IPS-NIHi7 (cell line): ENCODE data around the gene IDE.
"Not testable (repeated sequence)": the region's sequence is repeated elsewhere in the genome, so short reads cannot be mapped to it uniquely, and the experiment has no call there.

Experiments used
- DNase-seq: peaks from one replicate; pipeline ENCODE4 v3.0.0; 2012; ENCODE audit warnings: mixed read lengths; ENCODE audit errors: extremely low spot score

Gene IDE

DNA sequence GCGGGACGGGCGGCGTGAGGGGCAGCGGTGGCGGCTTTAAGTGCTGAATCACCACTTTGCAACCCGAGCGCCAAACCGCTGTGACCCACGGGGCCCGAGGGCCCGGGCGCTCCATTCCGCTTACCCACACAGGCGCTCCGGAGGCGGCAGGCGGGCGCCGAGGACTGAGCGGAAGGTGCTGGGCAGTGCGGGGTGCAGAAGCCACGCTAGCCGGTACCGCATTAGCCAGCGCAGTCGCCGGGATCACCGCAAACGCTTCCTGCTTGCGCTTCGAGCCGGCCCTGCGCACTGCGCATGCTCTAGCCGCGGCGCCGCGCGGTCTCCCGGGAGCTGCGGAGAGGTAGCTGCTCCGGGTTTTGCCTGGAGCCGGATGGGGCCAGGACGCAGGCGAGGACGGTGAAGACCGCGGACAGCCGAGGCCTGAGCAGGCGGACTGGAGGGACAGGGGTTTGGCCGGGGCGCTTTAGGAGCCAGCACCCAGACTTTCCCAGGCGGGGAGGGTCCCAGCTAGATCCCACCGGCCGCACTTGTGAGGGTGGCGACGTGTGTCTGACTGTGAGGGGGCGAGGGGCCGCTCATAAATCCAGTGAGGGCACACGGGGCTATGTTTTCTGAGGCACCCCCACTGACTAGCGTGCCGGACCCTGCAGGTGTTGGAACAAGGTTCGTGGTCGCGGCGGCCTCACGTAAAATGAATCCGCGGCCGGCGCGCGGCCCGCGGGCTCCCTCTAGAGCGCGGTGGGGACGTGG, at the start of gene IDE:
Gene IDE (minus strand): TSS at position 296 of the 750 bp plus-strand sequence. CDS start 74 bp downstream, at position 222.
- peak; percentile 93 for DNase-seq

DNA sequence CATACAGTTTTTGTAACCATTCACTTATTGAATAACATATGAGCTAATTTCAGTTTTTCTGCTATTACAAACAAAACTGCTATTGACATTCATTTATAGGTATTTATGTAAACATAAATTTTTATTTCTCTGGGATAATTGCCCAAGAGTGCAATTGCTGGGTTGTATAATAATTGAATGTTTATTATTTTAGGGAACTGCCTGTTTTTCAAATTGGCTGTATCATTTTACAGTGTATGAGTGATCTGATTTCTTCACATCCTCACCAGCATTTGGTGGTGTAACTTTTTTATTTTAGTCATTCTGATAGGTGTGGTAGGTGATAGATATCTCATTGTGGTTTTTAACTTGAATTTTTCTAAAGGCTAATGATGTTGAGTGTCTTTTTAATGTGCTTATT, 45.5 kb upstream of the IDE start:
- DNase-seq, result no peak

DNA sequence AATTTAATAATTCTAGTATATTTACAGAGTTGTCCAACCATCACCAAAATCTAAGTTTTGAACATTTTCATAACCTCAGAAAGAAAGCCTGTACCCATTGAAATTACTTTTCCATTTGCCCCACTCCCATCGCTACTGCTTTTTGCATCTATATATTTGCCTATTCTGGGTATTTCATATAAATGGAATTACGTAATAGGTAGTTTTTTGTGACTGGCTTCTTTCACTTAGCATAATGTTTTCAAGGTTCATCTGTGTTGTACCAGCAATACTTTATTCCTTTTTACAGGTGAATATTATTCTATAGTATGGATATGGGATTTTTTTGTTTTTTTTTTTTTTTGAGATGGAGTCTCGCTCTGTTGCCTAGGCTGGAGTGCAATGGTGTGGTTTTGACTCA, 41.6 kb upstream of the IDE start:
- no peak for DNase-seq

DNA sequence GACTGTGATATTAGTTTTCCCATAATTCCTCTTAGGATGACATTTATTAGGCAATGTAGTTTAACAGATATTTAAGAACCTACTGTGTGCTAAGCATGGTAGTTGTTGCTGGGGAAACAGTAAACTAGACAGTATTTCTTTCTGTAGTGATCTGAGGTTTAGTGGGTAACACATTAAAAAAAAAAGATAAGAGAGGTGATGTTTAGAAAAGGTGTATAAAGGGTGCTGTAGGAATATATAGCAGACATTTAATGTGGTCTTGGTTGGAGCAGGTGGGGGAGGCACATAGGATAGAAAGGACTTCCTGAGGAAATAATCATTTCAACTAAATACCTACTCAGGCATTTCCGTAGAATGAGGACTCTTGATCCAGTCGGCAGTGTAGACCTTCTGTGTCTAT, 30.9 kb upstream of the IDE start:
- DNase-seq, result no peak

DNA sequence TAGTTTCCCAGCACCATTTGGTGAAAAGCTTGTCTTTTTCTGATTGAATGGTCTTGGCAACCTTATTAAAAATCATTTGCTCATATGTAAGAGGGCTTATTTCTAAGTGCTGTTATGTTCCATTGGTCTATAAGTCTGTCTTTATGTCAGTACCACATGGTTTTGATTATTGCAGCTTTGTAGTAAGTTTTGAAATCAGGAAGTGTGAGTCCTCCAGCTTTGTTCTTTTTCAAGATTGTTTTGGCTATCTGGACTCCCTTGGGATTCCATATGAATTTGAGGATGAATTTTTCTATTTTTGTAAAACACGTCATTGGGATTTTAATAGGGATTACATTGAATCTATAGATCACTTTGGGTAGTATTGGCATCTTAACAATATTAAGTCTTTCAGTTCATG, 24.4 kb upstream of the IDE start:
- no peak for DNase-seq

DNA sequence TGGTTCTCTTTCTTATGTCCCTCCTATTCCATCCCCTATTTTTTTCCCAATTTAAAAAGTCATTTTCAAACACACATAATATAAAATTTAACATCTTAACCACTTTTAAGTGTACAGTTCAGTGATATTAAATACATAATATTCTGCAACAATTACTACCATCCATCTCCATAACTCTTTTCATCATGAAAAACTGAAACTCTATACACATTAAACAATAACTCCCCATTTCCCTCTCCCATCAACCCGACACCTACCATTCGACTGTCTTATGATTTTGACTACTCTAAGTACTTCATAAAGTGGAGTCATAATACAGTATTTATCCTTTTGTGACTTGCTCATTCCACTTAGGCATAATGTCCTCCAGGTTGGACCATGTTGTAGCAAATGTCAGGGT, 21.6 kb upstream of the IDE start:
- DNase-seq, result no peak

DNA sequence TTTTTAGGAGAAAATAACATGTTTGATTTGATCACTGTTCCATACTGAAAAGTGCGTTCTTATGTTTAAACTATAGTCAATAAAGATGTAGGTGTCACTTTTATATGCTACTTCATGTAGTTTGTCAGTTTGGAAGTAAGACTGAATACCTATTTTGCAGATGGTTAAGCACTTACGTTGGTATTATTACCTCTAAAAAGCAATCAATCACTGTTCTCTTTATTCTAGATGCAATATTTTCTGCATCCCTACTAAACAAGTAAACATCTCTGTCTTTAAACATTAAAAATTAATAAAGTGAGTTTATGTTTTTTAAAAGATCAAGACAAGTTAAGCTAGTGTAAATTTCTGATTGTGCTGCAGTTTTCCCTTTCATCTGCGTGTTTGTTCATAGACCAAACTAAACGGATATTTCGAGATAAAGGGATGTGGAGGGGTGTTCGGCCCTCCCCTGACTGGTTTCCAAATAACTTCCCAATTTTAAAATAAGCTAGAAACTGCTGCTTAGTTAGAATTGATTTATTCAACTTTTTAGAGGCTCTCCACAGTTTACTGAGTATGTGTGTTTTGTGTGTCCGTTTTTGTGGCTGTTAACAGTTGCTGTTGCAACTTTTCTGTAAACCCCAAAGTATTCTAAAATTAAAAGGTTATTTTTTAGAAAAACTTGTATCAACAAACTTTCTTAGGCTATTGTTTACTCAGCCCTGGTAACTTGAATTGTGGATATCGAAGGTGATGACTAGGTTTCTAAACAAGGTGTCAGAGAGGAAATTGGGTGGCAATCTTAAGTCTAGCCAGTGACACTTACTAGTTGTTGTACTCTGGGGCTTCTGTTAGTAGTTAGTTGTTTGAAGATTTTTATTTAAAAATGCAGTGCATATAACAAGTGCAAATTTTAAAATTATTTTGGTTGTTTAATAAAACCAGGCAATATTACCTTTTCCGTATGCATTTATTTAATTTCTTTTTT, 20.0 kb upstream of the IDE start:
- no peak for DNase-seq

DNA sequence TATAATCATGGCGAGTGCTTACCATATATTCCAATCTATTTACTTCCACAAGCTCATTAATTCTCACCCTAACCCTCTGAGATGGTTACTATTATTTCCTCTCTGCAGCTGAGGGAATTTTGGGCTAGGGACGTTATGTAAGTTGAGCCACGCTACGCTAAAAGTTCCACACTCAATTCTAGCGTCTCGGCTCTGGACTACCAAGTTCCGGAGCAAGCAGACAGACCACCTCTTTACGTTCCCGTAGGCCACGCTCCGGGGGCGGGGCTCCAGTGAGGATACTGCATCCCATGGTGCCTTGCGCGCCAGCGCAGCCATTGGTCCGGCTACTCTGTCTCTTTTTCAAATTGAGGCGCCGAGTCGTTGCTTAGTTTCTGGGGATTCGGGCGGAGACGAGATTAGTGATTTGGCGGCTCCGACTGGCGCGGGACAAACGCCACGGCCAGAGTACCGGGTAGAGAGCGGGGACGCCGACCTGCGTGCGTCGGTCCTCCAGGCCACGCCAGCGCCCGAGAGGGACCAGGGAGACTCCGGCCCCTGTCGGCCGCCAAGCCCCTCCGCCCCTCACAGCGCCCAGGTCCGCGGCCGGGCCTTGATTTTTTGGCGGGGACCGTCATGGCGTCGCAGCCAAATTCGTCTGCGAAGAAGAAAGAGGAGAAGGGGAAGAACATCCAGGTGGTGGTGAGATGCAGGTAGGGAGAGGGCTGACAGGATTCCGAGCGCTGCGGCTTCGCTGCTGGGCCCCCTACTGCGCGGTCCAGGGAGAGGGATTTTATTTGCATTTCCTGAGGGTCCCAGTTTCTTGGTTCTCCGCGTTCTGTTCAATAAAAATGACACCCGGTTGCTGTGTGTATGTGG, 19.1 kb upstream of the IDE start, which contains the start of gene KIF11:
Gene KIF11 (plus strand): TSS at position 370 of the 858 bp plus-strand sequence. CDS start 246 bp downstream, at position 616.
- DNase-seq, result peak; percentile 90

DNA sequence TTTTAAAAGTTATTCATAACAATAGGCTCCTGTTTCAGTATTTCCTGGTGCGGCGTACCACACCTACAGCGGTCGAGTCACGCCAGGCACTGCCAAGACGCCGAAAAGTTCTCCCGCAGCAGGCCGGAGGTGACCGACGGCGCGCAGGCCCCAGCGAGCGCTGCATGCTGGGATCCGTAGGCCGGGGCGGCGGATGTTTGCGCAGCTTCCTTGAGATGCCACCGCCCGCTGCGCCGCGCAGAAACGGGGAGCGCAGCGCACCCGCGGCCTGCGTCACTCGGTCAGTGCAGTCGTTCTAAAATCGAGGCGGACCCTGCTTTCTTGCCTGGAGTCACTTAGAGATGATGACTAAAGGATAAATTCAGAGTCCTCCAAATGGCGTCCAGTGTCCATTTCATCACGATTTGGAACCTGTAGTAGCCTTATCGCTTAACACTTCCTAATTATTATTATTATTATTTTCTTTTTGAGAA, 17.7 kb upstream of the IDE start:
- peak; percentile 85 for DNase-seq

DNA sequence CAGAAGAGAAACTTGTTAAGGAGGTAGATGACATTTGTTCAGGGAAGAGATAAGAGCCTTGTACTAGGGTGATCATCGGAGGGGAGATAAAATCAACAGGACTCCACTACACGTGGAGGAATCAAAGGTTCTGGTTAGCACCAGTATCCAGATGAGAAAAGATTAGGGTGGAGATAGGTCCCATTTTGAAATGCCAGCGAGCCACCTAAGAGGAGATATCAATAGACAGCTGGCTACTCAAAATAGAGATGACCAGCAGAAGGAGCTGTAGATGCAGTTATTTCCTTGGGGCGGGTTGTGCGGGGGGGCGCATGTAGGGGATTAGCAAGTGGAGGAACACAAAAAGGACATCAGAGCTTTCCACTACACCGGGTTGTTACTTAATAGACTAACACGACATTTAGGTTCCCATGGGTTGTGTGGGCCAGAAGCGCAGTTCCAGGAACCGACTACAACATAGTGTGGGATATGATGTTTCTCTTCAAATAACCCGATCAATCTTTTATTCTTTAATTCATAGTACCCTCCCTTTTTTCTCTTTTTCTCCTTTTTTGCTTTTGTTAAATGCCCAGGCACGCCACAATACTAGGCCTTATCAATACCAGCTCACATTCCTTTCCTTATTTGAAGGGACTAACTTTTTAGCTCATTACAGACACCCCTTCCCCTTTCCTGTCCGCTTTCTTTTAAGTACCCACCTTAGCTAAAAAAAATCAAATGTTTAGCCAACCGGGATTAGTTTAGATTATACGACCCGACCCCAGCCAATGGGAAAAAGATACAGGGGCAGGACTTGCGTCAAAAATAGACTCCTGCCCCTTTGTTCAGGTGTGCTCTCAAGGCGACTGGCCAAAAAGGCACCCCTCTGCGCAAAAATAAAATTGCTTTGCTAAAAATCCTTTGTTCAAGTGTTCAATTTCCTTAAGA, 17.0 kb upstream of the IDE start:
- DNase-seq, result peak; percentile 63

DNA sequence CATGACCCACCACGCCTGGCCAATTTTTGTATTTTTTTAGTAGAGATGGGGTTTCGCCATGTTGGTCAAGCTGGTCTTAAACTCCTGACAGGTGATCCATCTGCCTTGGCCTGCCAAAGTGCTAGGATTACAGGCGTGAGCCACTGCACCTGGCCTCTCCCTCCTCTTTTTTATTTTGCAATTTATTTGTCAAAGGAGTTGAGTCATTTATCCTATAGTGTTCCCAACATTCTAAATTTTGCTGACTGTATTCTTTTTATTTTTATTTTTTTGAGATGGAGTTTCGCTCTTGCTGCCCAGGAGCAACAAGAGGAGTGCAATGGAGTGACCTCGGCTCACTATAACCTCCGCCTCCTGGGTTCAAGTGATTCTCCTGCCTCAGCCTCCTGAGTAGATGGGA, 8.5 kb upstream of the IDE start:
- not testable (repeated sequence) for DNase-seq

DNA sequence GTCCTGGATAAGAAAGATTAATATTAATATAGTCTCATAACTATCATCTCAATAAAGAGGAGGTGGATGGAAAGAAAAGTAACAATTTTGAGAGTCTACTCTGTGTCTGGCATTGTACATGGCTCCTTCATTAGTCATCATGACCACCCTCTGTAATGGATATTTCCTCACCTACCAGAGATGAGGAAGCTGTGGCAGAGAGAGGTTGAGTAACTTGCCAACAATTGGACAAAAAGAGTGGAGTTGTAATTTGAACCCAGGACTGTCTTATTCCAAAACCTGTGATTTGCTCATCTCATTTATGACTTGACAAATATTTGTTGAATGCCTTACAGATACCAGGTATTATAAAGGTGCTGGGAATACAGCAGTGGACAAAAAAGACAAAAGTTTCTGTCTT, 2.1 kb upstream of the IDE start:
- no peak for DNase-seq

DNA sequence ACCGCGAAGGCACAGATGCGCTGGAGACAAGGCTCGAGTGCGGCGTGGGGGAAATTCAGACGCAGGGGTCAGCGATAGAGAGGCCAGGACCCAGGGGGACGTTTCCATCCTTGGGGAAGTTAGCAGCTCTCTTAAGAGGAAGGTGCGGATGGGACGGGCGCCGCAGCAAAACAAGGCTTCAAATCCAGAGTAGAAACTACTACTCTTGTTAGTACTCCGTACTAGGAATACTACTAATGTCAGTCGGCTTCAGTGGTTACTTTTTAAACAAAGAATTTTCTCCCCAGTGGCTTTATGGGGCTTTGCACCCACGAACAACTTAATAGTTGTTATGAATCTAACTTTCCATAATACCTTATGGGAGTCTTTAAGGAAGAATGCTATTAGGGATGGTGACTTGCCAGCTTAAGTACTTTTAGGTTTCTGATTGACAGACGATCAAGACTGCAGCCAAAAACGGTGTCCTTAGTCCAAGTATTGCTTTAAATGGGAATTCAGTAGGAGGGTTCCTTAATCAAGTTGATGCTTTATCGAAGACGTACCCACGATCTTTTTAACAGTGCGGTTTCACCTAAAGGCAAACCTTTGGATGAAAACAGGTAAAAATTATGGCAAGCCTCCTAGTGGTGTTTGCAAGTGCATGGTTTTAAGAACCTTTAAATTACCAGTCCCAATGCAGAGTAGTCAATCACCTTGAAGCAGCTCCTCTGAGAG, 812 bp upstream of the IDE start:
- peak; percentile 73 for DNase-seq

DNA sequence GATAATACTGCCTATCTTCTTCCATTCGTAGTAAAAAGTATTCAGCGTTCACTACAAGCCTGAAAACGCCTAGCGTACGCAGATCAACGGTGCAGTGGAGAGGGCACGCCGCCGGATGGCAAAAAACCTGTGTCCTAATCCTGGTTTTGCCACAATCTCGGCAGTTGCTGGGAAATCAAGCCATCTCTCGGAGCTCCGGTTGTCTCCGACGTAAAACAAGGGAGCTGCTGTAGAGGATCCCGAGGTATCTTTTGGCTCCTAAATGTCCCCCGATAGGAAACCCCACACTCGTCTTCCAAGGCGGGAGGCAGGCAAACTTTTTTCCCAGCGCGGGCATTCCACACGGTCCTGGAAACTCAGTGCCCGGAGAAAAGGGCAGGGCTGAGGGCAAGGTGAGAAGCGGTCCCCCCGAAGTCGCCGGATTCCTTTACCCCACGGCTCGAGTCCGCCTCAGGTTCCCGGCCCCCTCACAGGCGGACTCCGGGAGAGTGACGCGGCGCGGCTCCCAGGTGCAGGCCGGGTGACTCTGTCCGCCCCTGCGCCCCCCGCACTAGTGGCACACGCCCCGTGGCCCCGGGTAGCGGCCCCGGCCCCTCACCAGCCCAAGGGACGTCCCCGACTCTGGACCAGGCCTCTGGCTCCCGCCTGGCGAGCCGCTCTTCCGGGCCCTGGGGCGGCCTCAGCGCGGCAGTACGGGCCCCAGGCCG, 649 bp downstream of the IDE start:
- peak; percentile 32 for DNase-seq

DNA sequence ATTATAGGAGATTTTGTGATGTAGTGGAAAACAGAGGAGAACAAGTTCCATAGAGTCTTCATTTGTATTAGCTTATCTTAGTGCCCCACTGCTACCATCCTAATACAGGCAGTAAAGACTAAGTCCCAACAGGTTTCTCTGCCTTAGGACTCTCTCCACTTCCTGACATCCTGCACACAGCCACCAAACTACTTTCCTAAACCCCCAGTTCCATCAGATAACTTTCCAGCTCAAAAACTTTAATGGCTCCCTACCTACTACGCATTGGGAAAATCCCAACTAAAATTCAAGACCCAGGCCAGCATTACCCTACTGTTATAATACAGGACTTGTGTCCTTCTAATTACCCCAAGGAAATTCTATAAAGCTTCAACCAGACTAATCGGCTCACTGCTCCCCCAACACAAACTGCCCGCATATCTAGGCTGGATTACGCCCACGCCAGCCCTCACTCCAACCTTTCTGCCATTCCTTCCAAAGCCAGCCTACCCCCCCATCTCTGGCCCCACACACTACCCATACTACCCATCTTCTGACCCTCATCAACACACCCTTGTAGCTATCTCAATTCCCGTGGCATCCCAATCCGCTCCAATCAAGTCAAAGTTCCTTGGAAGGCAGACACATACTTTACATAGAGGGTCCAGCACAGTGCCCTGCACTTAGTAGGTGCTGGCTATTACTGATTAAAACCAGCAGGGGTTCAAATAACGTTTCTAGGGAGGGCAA, 1.4 kb downstream of the IDE start:
- DNase-seq, result no peak

DNA sequence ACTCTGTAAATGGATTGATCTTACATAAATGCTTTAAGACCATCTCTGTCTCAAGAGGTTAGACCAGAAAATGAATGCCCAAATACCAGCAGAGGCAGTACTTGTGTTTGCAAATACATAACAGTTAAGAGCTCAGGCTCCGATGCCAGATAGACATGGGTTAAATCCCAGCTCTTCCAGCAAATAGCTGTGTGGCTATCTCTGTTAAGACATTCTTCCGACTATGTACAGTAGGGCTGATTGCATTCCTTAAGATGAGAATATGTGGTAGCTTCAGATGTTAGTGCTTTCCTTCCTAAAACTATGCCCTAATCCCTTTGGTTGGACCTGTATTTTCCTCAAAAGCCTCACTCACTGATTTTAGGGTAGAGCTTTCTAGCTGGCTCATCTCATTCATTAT, 2.2 kb downstream of the IDE start:
- DNase-seq, result no peak

DNA sequence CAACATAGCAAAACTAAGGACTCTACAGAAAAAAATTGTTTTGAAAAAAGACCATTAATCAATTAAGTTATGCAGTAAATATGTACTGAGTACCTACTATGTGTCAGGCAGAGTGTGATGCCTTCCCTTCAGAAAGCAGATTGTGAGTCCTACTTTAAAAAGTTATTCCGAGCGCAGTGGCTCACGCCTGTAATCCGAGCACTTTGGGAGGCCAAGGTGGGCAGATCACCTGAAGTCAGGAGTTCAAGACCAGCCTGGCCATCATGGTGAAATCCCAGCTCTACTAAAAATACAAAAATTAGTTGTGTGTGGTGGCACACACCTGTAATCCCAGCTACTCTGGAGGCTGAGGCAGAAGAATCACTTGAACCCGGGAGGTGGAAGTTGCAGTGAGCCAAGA, 4.2 kb downstream of the IDE start:
- DNase-seq, result not testable (repeated sequence)

DNA sequence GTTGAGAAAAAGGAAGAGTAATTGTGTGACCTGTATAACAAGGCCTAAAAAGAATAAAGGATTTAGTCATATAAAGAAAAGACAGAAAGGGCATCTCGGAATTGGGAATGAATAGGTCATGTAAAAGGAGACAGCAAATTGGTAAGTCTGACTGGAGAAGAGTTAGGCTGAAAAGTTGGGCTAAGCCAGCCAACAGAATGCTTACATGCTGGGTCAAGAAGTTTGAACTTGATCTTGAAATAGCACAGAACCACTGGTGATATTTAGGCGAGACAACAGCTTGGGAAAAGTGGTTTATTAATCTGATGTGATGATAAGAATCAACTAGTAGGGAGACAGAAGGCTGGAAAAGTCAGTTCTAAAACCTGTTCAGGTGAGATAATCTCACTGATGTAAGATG, 4.8 kb downstream of the IDE start:
- DNase-seq, result no peak
